Superior temporal gyrus (tissue), 1 donor: ENCODE measurements around the gene KRT74.
"Not testable (repeated sequence)": the region's sequence is repeated elsewhere in the genome, so short reads cannot be mapped to it uniquely, and the experiment has no call there.

Experiments used
- DNase-seq: peaks from one replicate; pipeline ENCODE4 v3.0.0-alpha.2; 2016; ENCODE audit errors: extremely low spot score

The KRT74 gene

GRCh38 chr12:52603314-52603713, 29.7 kb upstream of the KRT74 start:
- DNase-seq: no peak

DNA sequence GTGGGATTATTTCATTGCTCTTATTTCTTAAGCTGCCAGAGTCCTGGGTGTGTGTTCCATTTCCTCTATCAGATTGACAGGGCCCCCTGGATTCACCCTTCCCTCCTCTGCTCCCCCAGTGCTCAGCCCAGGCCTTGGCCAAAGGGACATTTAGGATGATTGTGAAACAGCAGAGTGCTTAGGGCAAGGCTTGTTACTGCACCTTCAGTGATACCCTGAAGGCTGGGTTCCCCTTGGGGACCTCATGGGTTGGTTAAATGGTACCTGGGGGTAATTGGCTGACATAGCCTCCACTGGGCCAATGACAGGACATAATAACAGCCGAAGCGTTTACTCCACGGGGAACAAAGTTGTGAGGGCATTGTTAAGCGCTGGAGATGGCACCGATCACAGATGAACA, 28.9 kb upstream of the KRT74 start:
- no peak for DNase-seq

GRCh38 chr12:52601671-52602070, 28.0 kb upstream of the KRT74 start:
- DNase-seq: no peak

- DNase-seq: no peak
These were observed 27.4 kb upstream of the KRT74 start, which contains the start of gene KRT72 for GRCh38 chr12:52600941-52601481. Gene KRT72, minus strand, starts transcription at chr12:52601463. Its CDS starts 11 bp downstream, at chr12:52601452.

GRCh38 chr12:52600475-52600874, 26.8 kb upstream of the KRT74 start:
- DNase-seq: no peak

DNA sequence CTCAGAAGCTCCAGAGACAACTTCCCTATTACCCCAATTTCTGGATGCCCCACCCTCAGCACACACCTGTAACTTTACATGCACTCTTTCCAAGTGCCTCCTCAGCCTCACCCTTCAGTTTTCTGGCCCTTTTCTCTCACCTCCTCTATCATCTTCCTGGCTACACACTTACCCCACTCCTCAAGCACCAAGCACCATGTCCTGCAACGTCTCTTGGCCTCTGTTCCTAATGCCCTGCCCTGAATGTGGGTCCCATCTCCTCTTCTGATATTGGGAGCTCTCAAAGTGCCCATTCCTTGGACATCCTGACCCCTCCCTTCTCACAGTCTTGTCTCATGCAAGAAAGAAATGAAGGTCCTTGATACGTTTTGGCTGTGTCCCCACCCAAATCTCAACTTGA, 26.4 kb upstream of the KRT74 start:
- DNase-seq: no peak

DNA sequence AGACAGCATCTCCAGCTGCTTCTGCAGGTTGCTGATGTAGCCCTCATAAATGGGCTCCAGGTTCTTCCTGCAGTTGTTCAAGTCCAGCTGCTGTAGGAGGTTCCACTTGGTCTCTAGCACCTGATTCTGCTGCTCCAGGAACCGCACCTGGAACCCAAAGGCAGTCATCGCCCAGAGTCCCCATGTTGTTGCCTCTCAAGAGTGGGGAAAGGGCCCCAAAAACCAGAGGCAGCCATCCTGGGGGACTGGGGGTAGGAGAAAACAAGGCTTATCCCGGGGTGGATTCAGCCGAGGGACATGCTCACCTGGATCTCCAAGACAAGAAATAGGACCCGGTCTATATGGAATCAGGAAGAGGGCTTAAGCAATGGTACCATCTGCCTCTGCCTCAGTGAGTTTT, 25.3 kb upstream of the KRT74 start:
- DNase-seq: no peak

- DNase-seq: not testable (repeated sequence)
These were observed 20.6 kb upstream of the KRT74 start for GRCh38 chr12:52594237-52594636.

- no peak for DNase-seq
These were observed 17.9 kb upstream of the KRT74 start for GRCh38 chr12:52591521-52591920.

- no peak for DNase-seq
These were observed 16.4 kb upstream of the KRT74 start for GRCh38 chr12:52590021-52590420.

GRCh38 chr12:52587563-52587962, 13.9 kb upstream of the KRT74 start:
- DNase-seq: no peak

- DNase-seq: no peak
These were observed 12.3 kb upstream of the KRT74 start for GRCh38 chr12:52585946-52586345.

- DNase-seq: no peak
These were observed 11.4 kb upstream of the KRT74 start for GRCh38 chr12:52585066-52585465.

GRCh38 chr12:52584156-52584682, 10.6 kb upstream of the KRT74 start:
- no peak for DNase-seq

DNA sequence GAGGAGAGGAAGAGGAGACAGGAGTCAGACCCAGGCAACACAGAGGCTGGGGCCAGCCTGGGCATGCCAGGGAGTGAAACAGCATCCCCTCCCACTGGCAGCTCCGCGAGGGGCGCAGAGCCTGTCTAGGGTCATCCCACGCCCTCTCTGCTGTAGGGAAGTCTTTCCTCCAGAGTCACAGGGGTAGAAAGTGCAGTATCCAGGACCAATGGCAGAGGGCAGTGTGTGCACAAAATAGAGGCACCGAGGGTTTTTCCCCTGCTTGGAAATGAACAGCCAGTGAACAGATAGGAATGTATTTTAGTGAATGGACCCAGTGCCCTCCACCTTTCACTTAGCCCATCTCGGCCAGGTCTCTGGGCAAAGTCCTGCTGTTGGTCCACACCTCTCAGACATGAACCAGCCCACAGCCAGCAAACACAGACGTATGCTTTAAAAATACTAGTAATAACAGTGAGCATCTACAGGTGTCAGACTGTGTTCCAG, 9.4 kb upstream of the KRT74 start:
- DNase-seq: peak; percentile 79

DNA sequence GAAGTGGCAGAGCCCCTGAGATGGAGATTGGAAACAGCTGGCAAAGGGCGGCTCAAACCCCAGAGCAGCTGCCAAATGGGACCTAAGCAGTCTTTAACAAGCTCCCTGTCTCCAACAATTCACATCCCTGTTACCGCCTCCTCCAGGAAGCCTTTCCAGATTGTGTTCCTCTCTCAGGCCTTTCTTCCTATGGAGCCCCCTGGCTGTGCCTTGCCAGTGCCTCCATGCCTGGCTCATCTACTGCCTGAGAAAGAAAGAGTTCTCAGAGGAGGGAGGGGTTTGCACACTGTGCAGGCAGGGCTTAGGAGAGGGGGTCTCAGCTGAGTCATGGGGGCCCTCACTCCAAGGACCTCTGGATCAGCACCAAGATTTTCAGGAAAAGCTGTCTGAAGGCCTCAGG, 8.8 kb upstream of the KRT74 start:
- no peak for DNase-seq

- no peak for DNase-seq
These were observed 7.8 kb upstream of the KRT74 start for GRCh38 chr12:52581481-52581880.

DNA sequence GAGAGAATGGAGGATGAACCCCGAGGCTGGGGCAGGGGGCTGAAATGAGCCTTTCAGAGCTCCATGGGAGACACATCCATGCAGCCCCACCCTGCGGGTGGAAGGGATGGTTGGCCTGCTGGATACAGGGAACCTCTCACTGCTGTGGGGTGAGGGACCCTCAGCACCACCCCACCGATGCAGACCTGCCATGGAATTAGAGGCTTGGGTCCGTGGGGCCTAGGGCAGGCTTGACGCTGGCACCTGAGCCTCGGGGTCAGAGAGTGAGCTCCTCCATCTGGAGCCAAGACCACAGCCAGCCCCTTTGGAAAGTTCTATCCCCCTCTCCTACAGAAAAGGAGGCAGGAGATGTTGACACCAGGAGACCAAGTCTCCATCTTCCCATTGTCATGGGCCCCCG, 7.4 kb upstream of the KRT74 start:
- no peak for DNase-seq

DNA sequence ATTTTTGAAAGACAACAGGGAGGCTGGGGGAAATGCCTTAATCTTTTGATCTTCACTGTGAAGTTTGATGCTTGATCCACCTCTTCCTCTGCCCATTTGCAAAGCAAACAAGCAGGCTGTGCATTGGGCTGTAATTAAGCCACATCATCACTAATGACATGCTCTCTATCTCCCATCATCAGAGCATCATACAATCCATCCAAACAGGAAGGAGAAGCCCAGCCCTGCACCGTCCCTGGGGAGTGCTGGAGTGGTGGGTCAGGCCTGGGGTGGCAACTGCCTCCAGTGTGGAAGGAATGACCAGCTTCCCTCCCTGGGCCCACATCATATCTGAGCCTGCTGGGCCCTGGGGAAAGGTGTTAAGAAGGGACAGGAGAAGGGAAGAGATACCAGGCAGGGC, 6.9 kb upstream of the KRT74 start:
- no peak for DNase-seq

- DNase-seq: no peak
These were observed 6.1 kb upstream of the KRT74 start for GRCh38 chr12:52579468-52580465.

GRCh38 chr12:52578469-52578868, 4.8 kb upstream of the KRT74 start:
- no peak for DNase-seq

DNA sequence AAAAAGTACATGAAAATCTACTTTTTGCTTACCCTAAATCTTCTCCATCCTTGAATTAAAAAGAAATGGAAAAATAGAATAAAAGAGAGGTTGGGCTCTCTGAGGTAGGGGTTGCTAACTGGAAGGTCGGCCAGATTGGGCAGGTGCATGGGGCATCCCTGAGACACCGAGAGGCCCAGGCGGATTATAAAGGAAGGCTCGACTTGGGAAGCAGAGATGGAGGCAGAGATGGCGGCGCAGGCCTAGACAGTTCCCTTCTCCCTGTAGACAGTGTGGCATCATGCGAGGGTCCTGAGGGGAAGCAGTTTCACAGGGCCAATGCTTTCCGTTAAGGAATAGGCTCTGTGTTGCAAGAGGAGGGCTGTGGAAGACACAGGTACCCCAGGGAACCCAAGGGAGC, 3.7 kb upstream of the KRT74 start:
- no peak for DNase-seq

DNA sequence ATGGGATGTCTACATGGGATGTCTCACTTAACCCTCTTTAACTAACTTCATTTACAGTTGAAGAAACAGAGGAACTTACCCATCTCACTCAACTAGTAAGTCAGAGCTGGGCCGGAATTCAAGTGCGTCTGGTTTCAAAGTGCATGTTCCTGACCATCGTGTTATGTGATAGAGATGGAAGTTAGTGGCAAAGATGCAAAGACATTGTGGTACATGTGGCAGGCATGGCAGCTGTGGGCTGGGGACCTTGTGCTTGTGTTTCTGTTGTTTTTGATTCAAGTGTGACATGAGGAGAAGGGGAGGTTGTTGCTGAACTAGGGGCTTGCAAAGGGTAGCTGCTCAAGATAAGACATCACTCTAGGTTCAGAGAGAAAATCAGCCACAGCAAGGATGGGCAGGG, 2.3 kb upstream of the KRT74 start:
- DNase-seq: no peak
